MCF 10A (cell line): ENCODE results near the gene ZNF823. TPM values are rescaled to one million over a fixed set of nuclear protein-coding genes. Genes with fewer than 3 reads are reported as not detected.

Experiments
- BruUV-seq: library from RNA; stranded (reverse); fragments of 400-500 nt; replicated peaks from 2 replicates; lab custom pipeline; 2021; lab: Mats Ljungman, UMichigan
- CTCF ChIA-PET: fragments of 300-600 bp; sonication (Branson Sonifier 250); formaldehyde crosslinking; extraction: SDS; loops from one replicate; lab custom pipeline; 2021; ENCODE audit warnings: antibody characterized with exemption, inconsistent platforms; lab: Yijun Ruan, JAX
- POLR2A ChIA-PET: fragments of 300-600, 350-650 bp; sonication (Branson Sonifier 250); formaldehyde crosslinking; extraction: SDS; loops from one replicate; lab custom pipeline; 2020; ENCODE audit warnings: antibody characterized with exemption, inconsistent platforms; lab: Yijun Ruan, JAX
- DNase-seq: peaks from one replicate; pipeline ENCODE4 v3.0.0-alpha.2; 2018; ENCODE audit not compliant: unreplicated experiment
- H3K27ac Mint-ChIP-seq: one replicate; pipeline ENCODE4 v1.8.0; 2022; ENCODE audit warnings: mild to moderate bottlenecking, low read depth, mixed read lengths; ENCODE audit not compliant: unreplicated experiment
- H3K27me3 Mint-ChIP-seq: one replicate; pipeline ENCODE4 v1.8.0; 2022; ENCODE audit warnings: mixed read lengths; ENCODE audit not compliant: insufficient read depth, unreplicated experiment
- H3K36me3 Mint-ChIP-seq: one replicate; pipeline ENCODE4 v1.8.0; 2022; ENCODE audit warnings: mild to moderate bottlenecking, moderate library complexity, mixed read lengths; ENCODE audit not compliant: insufficient read depth, unreplicated experiment
- H3K4me1 Mint-ChIP-seq: one replicate; pipeline ENCODE4 v1.8.0; 2022; ENCODE audit warnings: mixed read lengths; ENCODE audit not compliant: insufficient read depth, unreplicated experiment
- H3K4me3 Mint-ChIP-seq: one replicate; pipeline ENCODE4 v1.8.0; 2022; ENCODE audit warnings: mild to moderate bottlenecking, moderate library complexity, mixed read lengths; ENCODE audit not compliant: unreplicated experiment
- H3K9me3 Mint-ChIP-seq: one replicate; pipeline ENCODE4 v1.8.0; 2022; ENCODE audit warnings: mixed read lengths; ENCODE audit not compliant: unreplicated experiment
- CTCF ChIP-seq: fragments of 200-600 bp; IDR thresholded peaks from one replicate; pipeline ENCODE4 v1.8.0; 2022; ENCODE audit warnings: antibody characterized with exemption, mild to moderate bottlenecking; ENCODE audit not compliant: unreplicated experiment
- intact Hi-C: fragments of 100-400 bp; cut with micrococcal nuclease; formaldehyde crosslinking; loops from 2 replicates; pipeline ENCODE4 v1.14.1; 2022
- total RNA-seq: library from RNA; stranded (reverse); gene quantifications from 2 replicates; pipeline ENCODE4 v1.2.3, GENCODE V29; 2022

ZNF823 gene
- total RNA-seq, 1 experiment from 2014 or later: 0.54 TPM

DNA sequence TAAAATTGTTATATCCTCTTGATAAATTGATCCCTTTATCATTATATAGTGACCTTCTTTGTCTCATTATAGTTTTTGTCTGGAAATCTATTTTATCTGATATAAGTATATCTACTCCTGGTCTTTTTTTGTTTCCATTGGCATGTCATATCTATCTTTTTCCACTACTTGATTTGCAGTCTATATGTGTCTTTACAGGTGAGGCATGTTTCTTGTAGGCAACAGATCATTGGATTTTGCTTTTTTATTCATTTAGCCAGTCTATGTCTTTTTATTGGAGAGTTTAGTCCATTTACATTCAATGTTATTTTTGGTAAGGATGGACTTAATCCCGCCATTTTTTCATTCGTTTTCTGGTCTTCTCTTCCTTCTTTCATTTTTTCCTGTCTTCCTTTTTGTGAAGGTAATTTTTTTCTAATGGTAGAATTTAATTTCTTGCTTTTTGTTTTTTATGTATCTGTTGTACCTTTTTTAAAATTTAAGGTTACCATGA lies 13.5 kb upstream of the ZNF823 start:
- H3K9me3 Mint-ChIP-seq: peaks cover 27% of the 10 kb centered on the region
- intact Hi-C loops: no loop called here

DNA sequence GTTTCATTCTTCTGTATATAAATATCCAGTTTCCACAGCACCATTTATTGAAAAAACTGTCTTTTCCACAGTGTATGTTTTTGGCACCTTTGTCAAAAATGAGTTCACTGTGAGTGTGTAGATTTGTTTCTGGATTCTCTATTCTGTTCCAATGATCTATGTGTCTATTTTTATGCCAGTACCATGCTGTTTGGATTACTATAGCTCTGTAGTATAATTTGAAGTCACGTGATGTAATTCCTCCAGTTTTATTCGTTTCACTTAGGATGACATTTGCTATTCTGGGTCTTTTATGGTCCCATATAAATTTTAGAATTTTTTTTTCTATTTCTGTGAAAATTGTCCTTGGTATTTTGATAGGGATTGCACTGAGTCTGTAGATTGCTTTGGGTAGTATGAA lies 11.0 kb upstream of the ZNF823 start:
- Mint-ChIP-seq H3K9me3 (peaks cover 30% of the 10 kb centered on the region), H3K4me1 (no peaks in the 10 kb centered on the region), H3K4me3 (no peak overlapping the region), H3K36me3 (peaks cover 6% of the 10 kb centered on the region), H3K27me3 (no peaks in the 10 kb centered on the region), H3K27ac (no peak overlapping the region)
- intact Hi-C loops: no loop called here
- TF ChIP-seq CTCF: no peak
- DNase-seq: no peak
- CTCF ChIA-PET: no interaction called here
- BruUV-seq: no TSS peak
- POLR2A ChIA-PET: no interaction called here

More for the DNA sequence above, 13.5 kb upstream of the ZNF823 start:
- H3K27ac Mint-ChIP-seq: no peak overlapping the region
- no peaks in the 10 kb centered on the region for H3K4me1 Mint-ChIP-seq
- ChIA-PET POLR2A (no interaction called here), CTCF (no interaction called here)
- H3K4me3 Mint-ChIP-seq: no peak overlapping the region
- no peak for DNase-seq
- BruUV-seq: no TSS peak
- peaks cover 6% of the 10 kb centered on the region for H3K36me3 Mint-ChIP-seq
- H3K27me3 Mint-ChIP-seq: no peaks in the 10 kb centered on the region
- no peak for TF ChIP-seq CTCF

DNA sequence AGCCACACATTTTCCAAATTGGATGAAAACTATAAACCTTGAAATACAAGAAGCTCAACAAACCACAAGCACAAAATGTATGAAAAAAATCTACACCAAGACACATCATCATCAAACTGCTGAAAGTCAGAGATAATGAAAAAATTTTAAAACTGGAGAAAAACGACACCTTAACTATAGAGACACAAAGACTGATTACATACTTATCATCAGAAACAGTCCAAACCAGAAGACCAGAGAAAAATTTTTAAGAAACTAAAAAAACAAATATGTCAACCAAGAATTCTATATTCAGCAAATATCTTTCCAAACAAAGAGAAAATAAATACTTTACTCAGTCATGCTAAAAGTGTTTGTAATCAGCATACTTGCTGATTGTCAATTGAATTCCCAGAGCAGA lies 8.5 kb upstream of the ZNF823 start:
- H3K4me1 Mint-ChIP-seq: no peaks in the 10 kb centered on the region
- no peak for TF ChIP-seq CTCF
- H3K4me3 Mint-ChIP-seq: no peak overlapping the region
- no peaks in the 10 kb centered on the region for H3K36me3 Mint-ChIP-seq
- DNase-seq: no peak
- ChIA-PET POLR2A (no interaction called here), CTCF (interaction anchor here (0.6 kb wide), 2 partner anchors 47 to 50 kb away, joined by 3 read pairs; no protein-coding TSS in a partner anchor)
- intact Hi-C loops: no loop called here
- BruUV-seq: no TSS peak
- no peak overlapping the region for H3K27ac Mint-ChIP-seq
- H3K27me3 Mint-ChIP-seq: no peaks in the 10 kb centered on the region
- H3K9me3 Mint-ChIP-seq: peaks cover 24% of the 10 kb centered on the region

- Mint-ChIP-seq H3K4me3 (no peak overlapping the region), H3K9me3 (peaks cover 20% of the 10 kb centered on the region), H3K27me3 (no peaks in the 10 kb centered on the region), H3K4me1 (no peaks in the 10 kb centered on the region), H3K27ac (no peak overlapping the region), H3K36me3 (no peaks in the 10 kb centered on the region)
- no peak for TF ChIP-seq CTCF
- POLR2A ChIA-PET: no interaction called here
- CTCF ChIA-PET: interaction anchor here (1.0 kb wide), 1 partner anchor 51 kb away, joined by 3 read pairs; no protein-coding TSS in a partner anchor
- BruUV-seq: no TSS peak
- DNase-seq: no peak
- intact Hi-C loops: no loop called here
Measured at GRCh38 chr19:11745869-11746268, 7.1 kb upstream of the ZNF823 start.
